ENCODE results near the gene TMEM14C.
A peak's percentile ranks its signal among the peaks of the same experiment; 100 is the strongest.

Gene TMEM14C

GRCh38 chr6:10759884-10760329 lies 37.0 kb downstream of the TMEM14C start:
- DNase-seq (ENCODE audit: low read depth in 2 of 2), result peak in 1 of 2 donors; percentile 6

GRCh38 chr6:10763006-10763405 lies 40.1 kb downstream of the TMEM14C start:
- DNase-seq (ENCODE audit: low read depth in 2 of 2), result no peak

GRCh38 chr6:10769419-10769818 lies 46.5 kb downstream of the TMEM14C start:
- DNase-seq (ENCODE audit: low read depth in 2 of 2), result no peak

GRCh38 chr6:10771371-10771894 lies 48.6 kb downstream of the TMEM14C start:
- DNase-seq (ENCODE audit: low read depth in 2 of 2), result no peak

- no peak for DNase-seq (ENCODE audit: low read depth in 2 of 2)
These were observed 55.4 kb downstream of the TMEM14C start for GRCh38 chr6:10778230-10778629.

- DNase-seq (ENCODE audit: low read depth in 2 of 2), result no peak
These were observed 56.2 kb downstream of the TMEM14C start for GRCh38 chr6:10779076-10779475.

All from stimulated activated CD8-positive, alpha-beta memory T cell treated with anti-CD3 and anti-CD28 coated beads, Interleukin-15, amount 100 ng/mL, for 48 hours (primary cell).